HG02870 (cell line): Measurements from ENCODE around the gene TBC1D24.
A peak's percentile ranks its signal among the peaks of the same experiment; 100 is the strongest.

ENCODE experiments used
- ATAC-seq: cut with Tn5 transposase; IDR thresholded peaks from one replicate; pipeline ENCODE4 v1.9.1; 2021; ENCODE audit warnings: mild to moderate bottlenecking, moderate library complexity; ENCODE audit not compliant: unreplicated experiment

The TBC1D24 gene

DNA sequence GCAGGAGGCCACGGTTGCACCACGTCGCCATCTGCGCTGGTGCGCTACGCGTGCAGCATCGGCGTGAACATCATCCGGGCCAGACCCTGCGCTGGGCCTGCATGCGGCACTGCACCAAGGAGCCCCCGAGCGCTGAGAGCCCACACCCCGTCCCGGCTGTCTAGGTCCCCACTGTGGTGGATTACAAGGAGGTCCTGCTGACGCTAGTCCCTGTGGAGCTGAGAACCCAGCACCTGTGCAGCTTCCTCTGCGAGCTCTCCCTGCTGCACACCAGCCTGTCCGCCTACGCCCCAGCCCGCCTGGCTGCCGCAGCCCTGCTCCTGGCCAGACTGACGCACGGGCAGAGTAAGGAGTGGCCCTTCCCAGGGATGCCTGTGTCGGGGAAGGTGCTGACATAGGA is 25.8 kb upstream of the TBC1D24 start:
- no peak for ATAC-seq

DNA sequence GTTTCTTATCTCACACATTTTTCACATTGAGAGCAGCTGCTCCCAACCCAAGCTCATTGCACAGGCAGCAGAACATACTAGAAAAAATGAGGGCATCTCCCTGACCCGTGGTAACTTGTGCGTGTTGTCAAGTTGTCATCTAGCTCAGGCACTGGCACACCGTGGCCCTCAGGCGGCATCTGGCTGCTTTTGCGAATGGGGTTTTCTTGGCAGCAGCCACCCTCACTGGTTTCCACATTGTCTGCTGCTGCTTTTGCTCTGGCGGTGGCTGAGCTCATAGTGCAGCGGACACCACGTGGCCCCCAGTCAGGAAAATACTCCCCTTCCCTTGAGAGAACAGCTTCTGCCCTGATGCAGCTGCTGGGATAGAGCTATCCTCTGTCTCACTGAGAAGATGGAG is 24.4 kb upstream of the TBC1D24 start:
- no peak for ATAC-seq

DNA sequence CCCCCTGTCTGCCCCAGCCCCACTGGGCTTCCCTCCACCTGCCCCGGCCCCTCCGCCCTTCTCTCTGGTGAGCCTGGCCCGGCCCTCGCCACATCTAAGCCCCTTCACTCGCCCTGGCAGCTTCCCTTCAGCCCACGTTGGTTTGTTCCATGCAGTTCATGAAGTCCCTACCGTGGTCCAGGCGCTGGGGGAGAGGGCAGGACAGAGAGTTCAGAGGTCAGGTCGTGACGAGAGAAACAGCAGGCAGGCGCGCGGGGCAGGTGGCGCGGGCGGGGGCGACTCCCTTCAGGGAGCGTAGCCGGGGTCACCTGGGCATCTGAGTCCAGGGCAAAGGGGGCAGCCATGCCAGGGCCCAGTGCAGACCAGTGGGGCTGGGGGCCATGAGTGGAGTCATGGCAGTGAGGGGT is 23.9 kb upstream of the TBC1D24 start:
- ATAC-seq: no peak

DNA sequence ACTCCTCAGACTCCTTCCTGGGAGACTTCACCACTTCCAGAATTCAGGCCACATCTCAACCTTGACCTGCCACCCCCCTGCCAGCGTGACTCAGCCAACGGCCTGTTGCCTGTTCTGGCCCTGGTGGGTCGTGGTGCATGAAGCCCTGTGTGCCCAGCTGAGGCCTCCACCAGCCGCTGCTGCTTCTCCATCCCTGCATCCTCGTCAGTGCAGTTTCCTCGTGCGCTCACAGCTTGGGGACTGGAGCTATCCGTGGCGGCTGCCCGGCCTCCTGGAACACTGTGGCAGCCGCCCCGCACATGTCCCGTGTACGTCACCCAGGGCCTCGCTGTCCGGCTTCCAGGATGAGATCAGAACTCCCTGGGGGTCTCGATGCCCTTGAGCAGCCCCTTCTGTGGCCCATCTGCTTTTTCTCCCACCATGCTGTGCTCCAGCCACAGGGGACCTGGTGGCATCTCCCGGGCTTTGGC is 23.0 kb upstream of the TBC1D24 start:
- no peak for ATAC-seq

DNA sequence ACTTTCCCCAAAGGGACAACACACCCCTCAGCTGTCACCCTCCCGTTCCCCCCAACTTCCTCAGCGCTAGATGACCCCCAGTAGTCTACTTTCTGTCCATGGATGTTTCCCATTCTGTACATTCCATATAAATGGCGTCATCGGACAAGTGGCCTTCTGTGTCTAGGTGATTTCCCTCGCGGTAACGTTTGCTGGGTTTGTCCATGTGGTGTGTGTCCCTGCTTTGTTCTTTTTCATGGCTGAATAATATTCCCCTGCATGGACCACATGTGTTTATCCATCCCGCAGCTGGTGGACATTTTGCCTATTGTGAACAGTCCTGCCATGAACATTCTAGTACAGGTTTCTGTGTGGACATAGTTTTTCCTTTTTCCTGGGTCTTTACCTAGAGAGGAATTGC is 22.3 kb upstream of the TBC1D24 start:
- ATAC-seq: no peak

DNA sequence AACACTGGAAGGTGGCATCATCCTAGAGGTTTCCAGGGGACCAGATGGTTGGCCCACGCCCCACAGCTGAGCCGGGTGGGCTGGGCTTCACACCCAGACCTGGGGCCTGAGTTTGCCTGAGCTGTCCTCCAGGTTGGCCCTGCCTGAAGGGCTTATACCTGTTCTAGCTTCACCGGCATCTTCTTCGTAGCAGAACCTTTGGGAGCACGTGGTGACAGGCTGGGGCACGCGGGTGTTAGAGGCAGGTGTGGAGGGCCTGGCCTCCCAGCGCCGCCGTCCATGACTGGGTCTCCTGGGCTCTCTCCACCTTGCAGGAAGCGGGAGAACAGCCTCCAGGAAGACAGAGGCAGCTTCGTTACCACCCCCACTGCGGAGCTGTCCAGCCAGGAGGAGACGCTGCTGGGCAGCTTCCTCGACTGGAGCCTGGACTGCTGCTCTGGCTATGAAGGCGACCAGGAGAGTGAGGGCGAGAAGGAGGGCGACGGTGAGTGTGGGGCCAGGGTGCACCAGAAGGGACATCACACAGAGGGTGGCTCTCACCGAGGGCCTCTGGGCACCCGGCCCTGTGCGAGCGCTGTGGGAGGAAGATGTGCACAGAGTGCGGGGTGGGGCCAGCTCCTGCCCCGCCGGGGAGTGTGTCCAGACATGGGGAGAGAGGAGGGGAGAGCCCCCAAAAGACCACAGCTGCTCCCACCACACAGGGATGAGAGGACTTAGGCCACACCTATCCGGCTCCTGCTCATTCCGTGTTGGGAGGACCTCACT is 19.7 kb upstream of the TBC1D24 start:
- ATAC-seq: no peak

DNA sequence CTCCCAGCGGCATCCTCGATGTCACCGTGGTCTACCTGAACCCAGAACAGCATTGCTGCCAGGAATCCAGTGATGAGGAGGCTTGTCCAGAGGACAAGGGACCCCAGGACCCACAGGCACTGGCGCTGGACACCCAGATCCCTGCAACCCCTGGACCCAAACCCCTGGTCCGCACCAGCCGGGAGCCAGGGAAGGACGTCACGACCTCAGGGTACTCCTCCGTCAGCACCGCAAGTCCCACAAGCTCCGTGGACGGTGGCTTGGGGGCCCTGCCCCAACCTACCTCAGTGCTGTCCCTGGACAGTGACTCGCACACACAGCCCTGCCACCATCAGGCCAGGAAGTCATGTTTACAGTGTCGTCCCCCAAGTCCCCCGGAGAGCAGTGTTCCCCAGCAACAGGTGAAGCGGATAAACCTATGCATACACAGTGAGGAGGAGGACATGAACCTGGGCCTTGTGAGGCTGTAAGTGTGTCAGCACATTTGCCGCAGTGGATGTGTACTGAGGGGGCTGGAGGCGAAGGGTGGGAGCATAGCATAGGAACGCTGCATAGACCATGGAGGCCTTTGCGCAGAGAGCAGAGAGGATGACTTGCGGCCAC is 18.3 kb upstream of the TBC1D24 start:
- no peak for ATAC-seq

DNA sequence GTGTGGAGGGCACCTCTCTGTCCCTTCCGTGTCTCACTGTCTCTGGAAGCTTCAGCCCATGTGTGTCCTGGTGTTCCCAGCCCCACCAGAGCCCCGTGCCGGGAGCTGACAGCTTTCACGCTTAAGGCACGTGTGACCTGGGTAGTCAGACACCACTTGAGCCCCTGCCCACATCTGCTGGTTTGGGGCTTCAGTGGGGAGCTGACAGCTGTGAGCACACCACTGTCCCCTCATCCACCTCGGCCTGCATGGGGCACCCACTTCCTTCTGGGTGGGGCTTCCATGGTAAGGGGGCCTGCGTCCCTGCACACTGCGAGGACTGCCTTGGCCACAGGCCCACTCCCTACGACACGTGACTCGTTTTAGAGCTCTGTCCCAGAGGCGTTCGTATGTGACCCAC is 17.7 kb upstream of the TBC1D24 start:
- ATAC-seq: no peak

DNA sequence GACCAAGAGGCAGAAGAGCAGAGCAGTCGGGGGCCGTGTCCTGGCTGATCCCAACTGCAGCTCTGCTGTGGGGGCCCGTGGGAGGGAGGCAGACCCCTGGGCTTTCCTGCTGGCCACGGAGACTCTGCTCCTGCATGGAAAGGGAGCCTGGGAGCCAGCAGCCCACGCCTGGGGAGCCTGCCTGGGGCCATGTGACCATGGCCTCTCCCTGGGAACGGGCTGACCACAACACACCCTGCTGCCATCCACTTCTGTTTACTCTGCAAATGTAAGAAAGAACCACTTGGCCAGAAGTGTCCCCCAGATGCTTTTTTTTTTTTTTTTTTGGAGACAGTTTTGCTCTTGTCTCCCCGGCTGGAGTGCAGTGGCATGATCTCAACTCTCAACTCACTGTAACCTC is 17.0 kb upstream of the TBC1D24 start:
- no peak for ATAC-seq

DNA sequence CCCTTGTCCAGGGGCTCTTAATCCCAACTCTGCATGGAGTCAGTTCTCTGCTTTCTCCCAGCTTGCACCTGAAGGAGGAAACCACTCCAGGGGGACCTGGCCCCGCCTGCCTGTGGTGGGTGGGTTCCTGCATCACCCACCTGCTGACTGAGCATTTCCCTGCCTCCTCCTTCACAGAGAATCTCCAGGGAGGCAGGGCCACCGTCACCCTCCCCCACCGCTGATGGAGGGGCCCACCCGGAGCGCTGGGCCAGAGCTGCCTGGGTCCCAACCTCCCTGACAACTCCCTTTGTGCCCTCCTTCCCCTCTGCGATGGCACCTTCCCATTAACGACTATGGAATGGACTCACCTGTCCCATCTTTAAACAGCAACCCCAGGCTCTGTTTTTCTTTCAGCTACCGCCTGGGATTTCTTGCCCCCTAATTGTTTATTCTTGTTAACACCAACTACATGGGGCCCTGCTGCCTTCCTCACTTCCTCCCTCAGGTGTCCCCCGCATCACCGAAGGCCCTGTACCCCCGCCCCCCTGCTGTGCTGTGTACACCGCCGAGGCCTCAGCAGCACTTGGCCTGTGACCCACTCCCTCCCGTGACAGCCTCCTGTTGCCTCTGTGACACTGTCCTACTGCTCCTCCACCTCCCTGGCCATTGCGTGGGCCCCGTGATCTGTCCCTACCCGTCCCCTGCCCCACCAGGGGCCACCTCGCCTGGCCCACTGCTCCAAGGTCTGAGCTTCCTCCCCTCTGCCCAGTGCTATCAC is 15.9 kb upstream of the TBC1D24 start:
- no peak for ATAC-seq

DNA sequence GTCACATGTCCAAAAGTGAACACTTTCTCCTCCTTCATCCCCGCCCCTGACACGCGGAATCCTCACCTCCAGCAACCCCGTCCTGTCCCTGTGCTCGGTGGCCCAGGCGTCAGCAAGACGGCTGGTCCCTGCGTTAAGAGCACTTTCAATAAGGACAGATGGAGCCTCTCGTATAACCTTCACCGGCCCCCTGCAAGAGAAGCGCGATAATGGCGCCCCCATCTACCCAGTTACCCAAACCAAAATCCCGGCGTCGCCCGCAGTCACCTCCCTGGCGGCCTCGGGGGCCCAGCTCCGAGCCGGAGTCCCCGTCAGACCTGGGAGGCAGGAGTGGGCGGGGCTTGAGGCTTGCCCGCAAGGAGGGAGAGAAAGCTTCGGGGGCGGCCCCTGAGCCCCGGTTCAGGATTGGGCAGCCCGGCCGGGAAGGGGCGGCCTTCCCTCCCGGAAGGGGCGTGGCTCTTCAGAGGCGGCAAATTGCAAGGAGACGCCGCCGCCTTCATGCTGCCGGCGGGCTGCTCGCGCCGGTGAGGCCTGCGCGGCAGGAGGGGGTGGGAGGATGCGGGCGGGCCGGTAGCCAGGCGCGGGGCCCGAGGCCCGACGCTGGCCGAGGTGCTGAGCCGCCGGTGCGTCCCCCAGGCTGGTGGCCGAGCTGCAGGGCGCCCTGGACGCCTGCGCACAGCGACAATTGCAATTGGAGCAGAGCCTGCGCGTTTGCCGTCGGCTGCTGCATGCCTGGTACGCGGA is 15.1 kb upstream of the TBC1D24 start, which contains the start of gene TEDC2:
TSS of gene TEDC2 (plus strand) at position 463 of the 744 bp plus-strand sequence. CDS start at position 499, 36 bp downstream.
- ATAC-seq: peak; percentile 90

DNA sequence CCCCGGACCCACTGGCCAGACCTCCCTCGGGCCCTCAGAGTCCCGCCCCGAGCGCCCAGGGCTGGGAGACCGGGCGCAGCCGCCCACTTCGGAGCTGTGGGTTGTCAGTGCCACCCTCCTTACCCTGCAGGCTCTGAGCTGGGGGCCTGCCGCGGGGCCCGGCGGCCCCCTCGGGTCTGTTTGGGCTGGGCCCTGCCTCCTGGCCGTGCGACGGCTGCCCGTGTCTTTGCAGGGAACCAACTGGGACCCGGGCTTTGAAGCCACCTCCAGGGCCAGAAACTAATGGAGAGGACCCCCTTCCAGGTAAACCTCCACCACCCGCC is 14.6 kb upstream of the TBC1D24 start:
- ATAC-seq: no peak

DNA sequence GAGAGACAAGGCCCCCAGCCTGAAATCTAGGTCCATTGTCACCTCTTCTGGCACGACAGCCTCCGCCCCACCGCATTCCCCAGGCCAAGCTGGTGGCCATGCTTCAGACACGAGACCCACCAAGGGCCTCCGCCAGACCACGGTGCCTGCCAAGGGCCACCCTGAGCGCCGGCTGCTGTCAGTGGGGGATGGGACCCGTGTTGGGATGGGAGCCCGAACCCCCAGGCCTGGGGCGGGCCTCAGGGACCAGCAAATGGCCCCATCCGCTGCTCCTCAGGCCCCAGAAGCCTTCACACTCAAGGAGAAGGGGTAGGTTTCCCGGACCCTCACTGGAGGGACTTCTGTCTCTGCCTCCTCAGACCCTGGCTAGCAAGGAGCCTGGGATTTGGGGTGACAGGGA is 14.0 kb upstream of the TBC1D24 start:
- ATAC-seq: no peak

DNA sequence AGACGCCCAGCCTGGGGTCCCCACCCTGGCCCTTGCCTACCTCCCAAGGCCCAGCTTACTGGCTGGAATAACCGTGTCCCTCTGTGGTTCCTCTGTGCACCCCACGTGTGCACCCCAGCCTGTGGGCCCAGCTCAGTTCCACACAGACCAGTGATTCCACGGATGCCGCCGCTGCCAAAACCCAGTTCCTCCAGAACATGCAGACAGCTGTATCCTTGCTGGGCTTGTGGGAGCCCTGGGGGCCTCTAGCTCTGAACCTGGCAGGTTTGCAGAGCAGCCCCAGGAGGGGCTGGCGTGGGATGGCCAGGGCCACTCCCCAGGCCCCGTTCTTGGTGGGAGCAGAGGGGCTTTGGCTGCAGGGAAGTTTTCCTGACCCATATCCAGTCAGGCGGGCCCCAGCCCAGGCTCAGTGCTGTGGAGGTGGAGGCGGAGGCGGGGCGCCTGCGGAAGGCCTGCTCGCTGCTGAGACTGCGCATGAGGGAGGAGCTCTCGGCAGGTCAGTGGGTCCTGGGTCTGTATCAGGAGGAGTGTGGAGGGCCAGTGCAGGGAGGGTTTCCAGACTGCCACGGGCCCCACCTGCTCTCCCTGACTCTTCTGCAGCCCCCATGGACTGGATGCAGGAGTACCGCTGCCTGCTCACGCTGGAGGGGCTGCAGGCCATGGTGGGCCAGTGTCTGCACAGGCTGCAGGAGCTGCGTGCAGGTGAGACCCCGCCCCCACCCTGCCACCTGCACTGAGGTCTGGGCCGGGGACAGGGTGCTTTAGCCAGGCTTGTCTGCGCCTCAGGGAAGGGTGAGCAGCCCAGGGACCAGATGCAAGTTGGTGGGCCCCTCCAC is 12.7 kb upstream of the TBC1D24 start:
- no peak for ATAC-seq

DNA sequence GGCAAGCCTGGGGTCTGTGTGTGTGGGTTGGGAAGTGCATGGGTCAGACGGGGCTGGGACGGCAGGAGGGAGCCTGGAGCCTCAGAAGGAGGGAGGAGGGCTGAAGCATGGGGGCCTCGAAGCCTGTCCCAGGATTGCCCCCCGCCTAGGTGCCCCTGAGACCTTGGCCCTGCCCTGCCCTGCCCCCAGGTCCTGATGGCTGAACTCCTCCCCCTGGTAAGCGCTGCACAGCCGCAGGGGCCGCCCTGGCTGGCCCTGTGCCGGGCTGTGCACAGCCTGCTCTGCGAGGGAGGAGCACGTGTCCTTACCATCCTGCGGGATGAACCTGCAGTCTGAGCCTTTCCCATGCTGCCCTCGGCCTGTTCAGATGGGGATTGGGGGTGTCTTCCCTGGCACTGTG is 10.6 kb upstream of the TBC1D24 start:
- no peak for ATAC-seq

DNA sequence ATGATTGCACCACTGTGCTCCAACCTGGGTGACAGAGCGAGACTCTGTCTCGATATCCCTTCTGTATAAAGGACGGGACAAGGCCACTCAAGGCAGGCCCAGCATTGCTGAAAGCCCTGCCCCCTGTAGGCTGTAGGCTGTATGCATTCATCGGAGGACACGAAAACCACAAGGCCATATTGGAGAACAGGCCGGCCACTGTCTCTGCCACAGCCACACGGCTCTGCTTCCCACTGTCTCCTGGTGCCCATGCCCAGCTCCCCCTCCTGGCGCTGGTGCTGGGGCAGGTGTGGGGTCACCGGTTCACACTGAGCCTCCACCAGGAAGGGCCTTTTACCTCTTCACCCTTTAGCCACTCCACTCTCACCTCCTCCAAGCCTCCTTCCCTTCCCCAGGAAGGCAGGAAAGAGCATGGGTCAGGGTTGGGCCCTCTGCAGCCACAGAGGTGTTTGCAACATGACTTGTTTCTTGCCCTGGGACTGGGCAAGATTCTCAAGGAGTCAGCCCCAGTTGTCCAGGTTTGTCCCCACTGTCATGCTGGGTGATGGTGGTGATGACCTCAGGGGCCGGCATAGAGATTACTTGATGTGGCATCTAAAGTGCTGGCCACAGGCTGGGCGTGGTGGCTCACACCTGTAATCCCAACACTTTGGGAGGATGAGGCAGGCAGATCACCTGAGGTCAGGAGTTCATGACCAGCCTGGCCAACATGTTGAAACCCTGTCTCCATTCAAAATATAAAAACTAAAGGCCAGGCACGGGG is 9.1 kb upstream of the TBC1D24 start:
- no peak for ATAC-seq

DNA sequence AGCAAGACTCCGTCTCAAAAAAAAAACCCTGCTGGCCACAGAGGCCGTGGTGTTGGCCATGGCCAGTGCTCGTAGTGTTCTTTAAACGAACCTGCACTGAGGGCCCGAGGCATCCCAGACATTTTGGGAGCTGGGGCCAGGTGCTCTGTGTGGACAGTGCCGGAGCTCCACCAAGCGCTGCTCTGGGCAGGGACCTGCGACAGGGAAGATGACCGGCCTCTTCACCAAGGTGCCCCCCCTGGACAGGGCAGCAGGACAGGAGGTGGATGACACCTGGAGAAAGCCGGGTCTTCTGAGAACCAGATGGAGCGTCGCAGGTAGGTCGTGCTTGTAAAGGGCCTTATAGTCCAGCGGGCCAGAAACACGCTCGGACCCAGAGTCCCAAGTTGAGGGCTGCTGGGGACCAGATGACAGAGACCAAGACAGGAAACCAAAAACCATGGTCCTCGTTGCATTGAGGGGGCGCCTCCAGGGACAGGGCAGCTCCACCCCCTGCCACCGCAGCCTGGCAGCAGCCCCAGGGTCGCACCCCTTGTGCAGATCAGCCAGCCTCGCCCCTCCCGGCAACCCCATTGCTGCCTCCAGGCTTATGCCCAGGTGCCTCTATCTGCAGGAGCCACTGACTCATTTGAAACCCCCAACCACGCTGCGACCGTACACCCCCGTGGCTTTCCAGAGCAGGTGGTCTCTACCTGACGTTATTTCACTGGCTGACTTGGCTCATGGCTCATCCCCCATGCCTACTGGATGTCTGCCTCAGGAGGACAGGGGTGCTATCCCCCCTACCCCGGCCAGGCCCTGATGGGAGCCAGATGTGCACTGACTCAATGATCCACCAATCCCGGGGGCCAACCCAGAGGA is 8.0 kb upstream of the TBC1D24 start:
- ATAC-seq: no peak

DNA sequence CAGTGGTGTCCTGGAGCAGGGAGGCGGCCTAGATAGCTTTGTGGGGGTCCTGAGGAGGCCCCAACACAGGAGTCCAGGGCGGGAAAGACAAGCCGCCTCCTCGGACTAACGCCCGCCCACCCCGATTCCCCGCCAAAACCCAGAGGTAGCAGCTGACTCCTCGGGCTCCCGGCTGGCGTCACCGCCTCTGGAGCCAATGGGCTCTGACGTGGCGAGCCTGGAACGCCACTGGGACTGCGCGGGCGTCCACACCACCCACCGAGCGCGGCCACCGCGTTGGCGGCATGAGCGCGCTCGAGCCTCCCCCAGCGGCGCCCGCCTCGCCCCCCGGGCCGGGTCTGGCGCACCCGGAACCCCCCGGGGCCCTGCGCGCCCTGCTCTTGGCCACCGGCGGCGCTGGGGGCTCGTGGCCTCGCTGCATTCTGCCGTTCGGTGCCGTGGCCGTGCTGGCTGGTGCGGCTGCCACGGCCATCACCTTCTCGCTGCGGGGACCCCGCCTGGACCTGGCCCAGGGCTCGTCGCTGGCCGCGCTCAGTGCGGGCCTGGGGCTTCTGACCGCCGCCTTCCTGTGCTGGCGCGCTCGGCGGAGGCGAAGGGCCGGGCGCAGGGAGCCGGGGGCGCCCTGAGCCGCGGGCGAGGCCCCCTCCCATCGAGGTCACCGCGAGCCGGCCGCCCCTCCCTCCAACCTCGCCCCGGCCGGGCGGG is 7.2 kb upstream of the TBC1D24 start:
- no peak for ATAC-seq
